HepG2 (cell line): ENCODE measurements around the gene DLG4. TPM values are rescaled to one million over a fixed set of nuclear protein-coding genes. Genes with fewer than 3 reads are reported as not detected.

ENCODE experiments used
- ATF7-NPFF ChIP-seq: sonication (generic); formaldehyde crosslinking; IDR thresholded peaks from 2 replicates; pipeline ENCODE4 v1.8.1; 2023; ENCODE audit warnings: mild to moderate bottlenecking, low read depth, missing genetic modification reagents, moderate library complexity
- GTF2F1 ChIP-seq: fragments of 150-350 bp; IDR thresholded peaks from 2 replicates; pipeline ENCODE4 v1.6.1; 2014; ENCODE audit warnings: low read length
- ISX ChIP-seq: sonication (generic); formaldehyde crosslinking; conservative IDR thresholded peaks from 2 replicates; pipeline ENCODE4 v1.5.0; 2020; ENCODE audit warnings: missing genetic modification reagents
- KLF12 ChIP-seq: sonication (generic); formaldehyde crosslinking; IDR thresholded peaks from 2 replicates; pipeline ENCODE4 v1.4.0; 2020; ENCODE audit warnings: missing genetic modification reagents, borderline replicate concordance
- MYNN ChIP-seq: sonication (generic); formaldehyde crosslinking; IDR thresholded peaks from 2 replicates; pipeline ENCODE4 v1.4.0; 2020; ENCODE audit warnings: mild to moderate bottlenecking, low read depth, missing genetic modification reagents
- REL ChIP-seq: sonication (generic); formaldehyde crosslinking; conservative IDR thresholded peaks from 2 replicates; pipeline ENCODE4 v1.8.0; 2022; ENCODE audit warnings: mild to moderate bottlenecking, missing genetic modification reagents, moderate library complexity
- RFXANK ChIP-seq: IDR thresholded peaks from 2 replicates; pipeline ENCODE4 v1.6.1; 2016
- SMAD3 ChIP-seq: sonication (generic); formaldehyde crosslinking; IDR thresholded peaks from 2 replicates; pipeline ENCODE4 v1.4.0; 2020; ENCODE audit warnings: missing genetic modification reagents
- TFDP2 ChIP-seq: sonication (generic); formaldehyde crosslinking; IDR thresholded peaks from 2 replicates; pipeline ENCODE4 v1.4.0; 2020; ENCODE audit warnings: missing genetic modification reagents
- U2AF2 ChIP-seq: fragments of 200-400 bp; formaldehyde crosslinking; IDR thresholded peaks from 2 replicates; pipeline ENCODE4 v1.6.1; 2017; ENCODE audit warnings: low read depth, mild to moderate bottlenecking, low read length
- ZMYM4 ChIP-seq: sonication (generic); formaldehyde crosslinking; IDR thresholded peaks from 2 replicates; pipeline ENCODE4 v1.8.1; 2023; ENCODE audit warnings: mild to moderate bottlenecking, missing genetic modification reagents
- ZNF546 ChIP-seq: sonication (generic); formaldehyde crosslinking; conservative IDR thresholded peaks from 2 replicates; pipeline ENCODE4 v1.8.1; 2023; ENCODE audit warnings: mild to moderate bottlenecking, missing genetic modification reagents
- ZNF547 ChIP-seq: sonication (generic); formaldehyde crosslinking; IDR thresholded peaks from 2 replicates; pipeline ENCODE4 v1.5.1; 2020; ENCODE audit warnings: mild to moderate bottlenecking, missing genetic modification reagents
- ZNF607 ChIP-seq: sonication (generic); formaldehyde crosslinking; IDR thresholded peaks from 2 replicates; pipeline ENCODE4 v1.5.1; 2020; ENCODE audit warnings: missing genetic modification reagents, mild to moderate bottlenecking, borderline replicate concordance
- polyA plus RNA-seq, 8 experiments: library from polyadenylated mRNA; depleted of rRNA in 3 of 8; stranded (reverse) in 7 of 8; unstranded in 1 of 8; fragments of >200 nt; fragmentation: Illumina TruSeq in 4 of 8; extraction: Trizol in 4 of 8; gene quantifications; 2 replicates each; pipeline versions ENCODE4 v1.2.1 to v1.2.3, GENCODE V29; 2011 to 2016; ENCODE audit warnings: low read depth in 4 of 8, missing spikeins in 1 of 8, mixed read lengths in 1 of 8; ENCODE audit not compliant: insufficient read depth in 1 of 8
- total RNA-seq, 5 experiments: library from RNA; depleted of rRNA; stranded (reverse); fragments of >200 nt; fragmentation: Illumina TruSeq; extraction: Trizol; gene quantifications; 2 replicates each; pipeline ENCODE4 v1.2.3, GENCODE V29; 2016; ENCODE audit warnings: low read depth in 1 of 5
- TF ChIP-seq, protein P1 (sequence below), 2 experiments: sonication (generic) in 1 of 2; formaldehyde crosslinking in 1 of 2; IDR thresholded peaks; 2 replicates each; pipeline versions ENCODE4 v1.4.0 to v1.6.1; 2016 to 2020; ENCODE audit warnings: borderline replicate concordance in 1 of 2, low read depth in 1 of 2, mild to moderate bottlenecking in 1 of 2, missing genetic modification reagents in 1 of 2
- TF ChIP-seq, protein P2 (sequence below): sonication (generic); formaldehyde crosslinking; IDR thresholded peaks from 2 replicates; pipeline ENCODE4 v1.8.1; 2023; ENCODE audit warnings: missing genetic modification reagents, mild to moderate bottlenecking, borderline replicate concordance
- TF ChIP-seq, protein P3 (sequence below): sonication (generic); formaldehyde crosslinking; IDR thresholded peaks from 2 replicates; pipeline ENCODE4 v1.8.0; 2022; ENCODE audit warnings: missing genetic modification reagents, mild to moderate bottlenecking, inconsistent platforms, borderline replicate concordance
- TF ChIP-seq, protein P4 (sequence below), 2 experiments: sonication (generic) in 1 of 2; formaldehyde crosslinking in 1 of 2; IDR thresholded peaks; 2 replicates each; pipeline versions ENCODE4 v1.4.0 to v1.6.1; 2018 to 2020; ENCODE audit warnings: missing genetic modification reagents in 2 of 2, borderline replicate concordance in 1 of 2, low read depth in 1 of 2, mild to moderate bottlenecking in 1 of 2, missing biosample characterization in 1 of 2
- TF ChIP-seq, protein P5 (sequence below): sonication (generic); formaldehyde crosslinking; IDR thresholded peaks from 2 replicates; pipeline ENCODE4 v1.5.0; 2020; ENCODE audit warnings: mild to moderate bottlenecking, missing genetic modification reagents

The DLG4 gene
- total and polyA plus RNA-seq, 2 of the 13 experiments (the other 11 are each of a cell fraction or from before 2014, with no cell fraction given), result 0.71 to 4.3 TPM

DNA sequence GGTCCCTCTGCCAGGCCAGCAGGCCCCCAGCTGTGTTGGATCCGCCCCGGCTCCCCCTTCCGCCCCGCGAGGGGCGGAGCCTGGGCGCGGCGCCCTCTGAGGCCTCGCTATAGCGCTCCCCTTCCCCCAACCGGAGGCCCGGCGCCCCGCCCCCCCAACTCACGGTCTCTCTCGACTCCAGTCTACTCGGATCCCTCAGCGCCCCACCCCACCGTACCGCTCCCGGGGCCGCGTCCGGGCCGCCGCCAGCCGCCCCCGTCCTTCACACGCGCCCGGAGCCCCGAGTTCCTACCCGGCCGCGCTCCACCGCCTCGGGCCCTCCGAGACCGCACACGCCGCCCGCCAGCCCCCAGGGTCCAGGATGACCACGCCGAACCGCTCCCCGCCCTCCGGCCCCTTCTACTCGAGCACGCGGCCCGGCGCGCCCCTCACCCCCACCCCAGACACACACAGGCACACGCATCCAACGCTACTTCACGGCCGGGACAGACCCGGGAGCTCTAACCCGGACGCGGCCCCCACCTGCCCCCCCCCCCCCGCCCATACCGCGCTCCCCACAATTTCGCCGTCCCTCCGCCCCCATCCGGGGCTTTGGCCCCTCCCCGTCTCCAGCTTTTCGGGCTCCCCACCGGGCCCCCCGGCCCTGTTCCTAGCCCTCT lies 18.3 kb upstream of the DLG4 start (continued):
- TF ChIP-seq, protein P1, sequence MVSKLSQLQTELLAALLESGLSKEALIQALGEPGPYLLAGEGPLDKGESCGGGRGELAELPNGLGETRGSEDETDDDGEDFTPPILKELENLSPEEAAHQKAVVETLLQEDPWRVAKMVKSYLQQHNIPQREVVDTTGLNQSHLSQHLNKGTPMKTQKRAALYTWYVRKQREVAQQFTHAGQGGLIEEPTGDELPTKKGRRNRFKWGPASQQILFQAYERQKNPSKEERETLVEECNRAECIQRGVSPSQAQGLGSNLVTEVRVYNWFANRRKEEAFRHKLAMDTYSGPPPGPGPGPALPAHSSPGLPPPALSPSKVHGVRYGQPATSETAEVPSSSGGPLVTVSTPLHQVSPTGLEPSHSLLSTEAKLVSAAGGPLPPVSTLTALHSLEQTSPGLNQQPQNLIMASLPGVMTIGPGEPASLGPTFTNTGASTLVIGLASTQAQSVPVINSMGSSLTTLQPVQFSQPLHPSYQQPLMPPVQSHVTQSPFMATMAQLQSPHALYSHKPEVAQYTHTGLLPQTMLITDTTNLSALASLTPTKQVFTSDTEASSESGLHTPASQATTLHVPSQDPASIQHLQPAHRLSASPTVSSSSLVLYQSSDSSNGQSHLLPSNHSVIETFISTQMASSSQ (IDR thresholded peaks at IDR 0.05; ENCODE audit: low read depth), result no peak
- TF ChIP-seq, protein P1 (CRISPR knock-in tag; IDR thresholded peaks at IDR 0.05; ENCODE audit: borderline replicate concordance), result no peak
- TF ChIP-seq, protein P2, sequence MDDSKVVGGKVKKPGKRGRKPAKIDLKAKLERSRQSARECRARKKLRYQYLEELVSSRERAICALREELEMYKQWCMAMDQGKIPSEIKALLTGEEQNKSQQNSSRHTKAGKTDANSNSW (CRISPR knock-in tag), result no peak
- TF ChIP-seq RFXANK (CRISPR knock-in tag), result no peak
- TF ChIP-seq MYNN (CRISPR knock-in tag), result no peak
- TF ChIP-seq ATF7-NPFF (CRISPR knock-in tag), result 0 out of 2 replicates have a peak, but pooled peaks have one; percentile 31
- TF ChIP-seq, protein P3, sequence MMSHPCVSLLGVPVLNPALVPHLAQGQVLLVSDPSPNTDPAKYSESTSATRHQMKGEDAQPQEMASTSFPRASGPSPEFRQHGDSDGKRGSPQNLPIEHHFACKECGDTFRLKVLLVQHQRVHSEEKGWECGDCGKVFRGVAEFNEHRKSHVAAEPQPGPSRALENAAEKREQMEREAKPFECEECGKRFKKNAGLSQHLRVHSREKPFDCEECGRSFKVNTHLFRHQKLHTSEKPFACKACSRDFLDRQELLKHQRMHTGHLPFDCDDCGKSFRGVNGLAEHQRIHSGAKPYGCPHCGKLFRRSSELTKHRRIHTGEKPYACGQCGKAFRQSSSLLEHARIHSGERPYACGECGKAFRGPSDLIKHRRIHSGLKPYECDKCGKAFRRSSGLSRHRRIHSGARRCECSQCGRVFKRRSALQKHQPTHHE (CRISPR knock-in tag), result no peak
- no peak for TF ChIP-seq U2AF2
- no peak for TF ChIP-seq TFDP2 (CRISPR knock-in tag)
- TF ChIP-seq ZNF546, result no peak
- TF ChIP-seq SMAD3 (CRISPR knock-in tag), result no peak
- TF ChIP-seq ZNF607 (CRISPR knock-in tag), result no peak
- TF ChIP-seq REL, result no peak
- no peak for TF ChIP-seq GTF2F1
- TF ChIP-seq, protein P4, sequence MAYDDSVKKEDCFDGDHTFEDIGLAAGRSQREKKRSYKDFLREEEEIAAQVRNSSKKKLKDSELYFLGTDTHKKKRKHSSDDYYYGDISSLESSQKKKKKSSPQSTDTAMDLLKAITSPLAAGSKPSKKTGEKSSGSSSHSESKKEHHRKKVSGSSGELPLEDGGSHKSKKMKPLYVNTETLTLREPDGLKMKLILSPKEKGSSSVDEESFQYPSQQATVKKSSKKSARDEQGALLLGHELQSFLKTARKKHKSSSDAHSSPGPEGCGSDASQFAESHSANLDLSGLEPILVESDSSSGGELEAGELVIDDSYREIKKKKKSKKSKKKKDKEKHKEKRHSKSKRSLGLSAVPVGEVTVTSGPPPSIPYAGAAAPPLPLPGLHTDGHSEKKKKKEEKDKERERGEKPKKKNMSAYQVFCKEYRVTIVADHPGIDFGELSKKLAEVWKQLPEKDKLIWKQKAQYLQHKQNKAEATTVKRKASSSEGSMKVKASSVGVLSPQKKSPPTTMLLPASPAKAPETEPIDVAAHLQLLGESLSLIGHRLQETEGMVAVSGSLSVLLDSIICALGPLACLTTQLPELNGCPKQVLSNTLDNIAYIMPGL (CRISPR knock-in tag; IDR thresholded peaks at IDR 0.05; ENCODE audit: borderline replicate concordance in 1 of 2, low read depth in 1 of 2), result peak in 1 of 2 experiments; percentile 52; a peak in 1 of 4 replicates
- TF ChIP-seq ISX (CRISPR knock-in tag), result no peak
- TF ChIP-seq ZMYM4, result no peak
- TF ChIP-seq, protein P5, sequence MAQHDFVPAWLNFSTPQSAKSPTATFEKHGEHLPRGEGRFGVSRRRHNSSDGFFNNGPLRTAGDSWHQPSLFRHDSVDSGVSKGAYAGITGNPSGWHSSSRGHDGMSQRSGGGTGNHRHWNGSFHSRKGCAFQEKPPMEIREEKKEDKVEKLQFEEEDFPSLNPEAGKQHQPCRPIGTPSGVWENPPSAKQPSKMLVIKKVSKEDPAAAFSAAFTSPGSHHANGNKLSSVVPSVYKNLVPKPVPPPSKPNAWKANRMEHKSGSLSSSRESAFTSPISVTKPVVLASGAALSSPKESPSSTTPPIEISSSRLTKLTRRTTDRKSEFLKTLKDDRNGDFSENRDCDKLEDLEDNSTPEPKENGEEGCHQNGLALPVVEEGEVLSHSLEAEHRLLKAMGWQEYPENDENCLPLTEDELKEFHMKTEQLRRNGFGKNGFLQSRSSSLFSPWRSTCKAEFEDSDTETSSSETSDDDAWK, result no peak
- 0 out of 2 replicates have a peak, but pooled peaks have one; percentile 36 for TF ChIP-seq KLF12
- no peak for TF ChIP-seq ZNF547 (CRISPR knock-in tag)
